Skeletal muscle tissue (tissue), 4 donors: ENCODE data around the gene CD151. TPM values are rescaled to one million over a fixed set of nuclear protein-coding genes. Genes with fewer than 3 reads are reported as not detected.
A peak's percentile ranks its signal among the peaks of the same experiment; 100 is the strongest.

Experiments used
- H3K27ac ChIP-seq: one replicate; pipeline ENCODE4 v1.7.0; 2013; ENCODE audit warnings: mild to moderate bottlenecking, low read depth, low read length, inconsistent platforms
- H3K27me3 ChIP-seq, 3 donors: one replicate each; pipeline ENCODE4 v1.7.0; 2013; ENCODE audit warnings: low read length in 3 of 3; ENCODE audit not compliant: control insufficient read depth in 3 of 3, insufficient read depth in 3 of 3
- H3K36me3 ChIP-seq, 3 donors: one replicate each; pipeline ENCODE4 v1.7.0; 2013; ENCODE audit warnings: low read length in 3 of 3; ENCODE audit not compliant: control insufficient read depth in 3 of 3, insufficient read depth in 3 of 3
- H3K4me1 ChIP-seq, 3 donors: one replicate each; pipeline ENCODE4 v1.7.0; 2013; ENCODE audit warnings: low read length in 3 of 3, mild to moderate bottlenecking in 3 of 3; ENCODE audit not compliant: control insufficient read depth in 3 of 3, insufficient read depth in 3 of 3
- H3K4me3 ChIP-seq, 3 donors: one replicate each; pipeline ENCODE4 v1.7.0; 2013; ENCODE audit warnings: low read length in 3 of 3
- H3K9ac ChIP-seq, 3 donors: one replicate each; pipeline ENCODE4 v1.7.0; 2013; ENCODE audit warnings: low read length in 3 of 3, mild to moderate bottlenecking in 3 of 3, moderate library complexity in 2 of 3, low read depth in 1 of 3
- H3K9me3 ChIP-seq, 3 donors: one replicate each; pipeline ENCODE4 v1.7.0; 2013; ENCODE audit warnings: low read length in 3 of 3; ENCODE audit not compliant: control insufficient read depth in 3 of 3
- total RNA-seq: library from RNA; depleted of rRNA; stranded (reverse); fragments of >200 nt; gene quantifications from one replicate; pipeline ENCODE4 v1.2.3, GENCODE V29; 2014
- donor health status: Osteomylitis.

Gene CD151
- total RNA-seq, 1 donor from 2014 or later = 94.5 TPM

DNA sequence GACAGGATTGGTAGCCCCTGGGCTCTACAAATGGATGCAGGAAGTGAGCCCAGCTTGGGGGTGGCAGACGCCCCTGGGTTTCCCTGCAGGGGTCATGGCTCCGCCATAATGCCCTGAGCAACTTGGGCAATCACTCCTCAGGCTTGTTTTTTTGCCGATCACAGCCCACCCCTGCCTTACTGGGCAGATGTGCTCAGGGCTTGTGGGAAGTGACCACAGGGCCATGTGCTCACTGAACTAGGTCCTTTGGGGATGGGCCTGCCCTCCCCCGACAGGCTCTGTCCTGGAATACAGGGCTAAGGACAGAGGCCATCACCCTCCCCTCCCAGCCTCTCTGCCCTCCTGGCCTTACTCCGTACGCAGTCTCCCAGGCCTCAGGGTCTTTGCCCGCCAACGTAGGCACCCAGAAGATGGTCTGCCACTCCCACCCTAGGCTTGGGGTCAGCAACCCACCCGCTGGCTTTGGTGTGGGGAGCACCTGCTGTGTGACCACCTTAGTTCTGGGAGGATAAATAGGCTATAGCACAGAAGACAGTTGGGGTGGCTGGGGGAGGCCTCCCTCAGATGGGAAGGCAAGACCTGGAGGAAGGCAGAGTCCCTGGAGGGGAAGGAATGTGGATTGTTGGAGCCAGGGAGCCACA is 19.2 kb upstream of the CD151 start:
- no peaks in the 10 kb centered on the region for H3K9me3 ChIP-seq
- no peaks in the 10 kb centered on the region for H3K27me3 ChIP-seq
- H3K36me3 ChIP-seq = peaks cover 26 to 31% (median 27%) of the 10 kb centered on the region in 3 donors
- no peak overlapping the region for H3K4me3 ChIP-seq
- H3K9ac ChIP-seq = peak overlapping the region in 1 of 3 donors; percentile 25
- no peak overlapping the region for H3K27ac ChIP-seq
- H3K4me1 ChIP-seq = peaks cover 28 to 43% (median 32%) of the 10 kb centered on the region in 3 donors

DNA sequence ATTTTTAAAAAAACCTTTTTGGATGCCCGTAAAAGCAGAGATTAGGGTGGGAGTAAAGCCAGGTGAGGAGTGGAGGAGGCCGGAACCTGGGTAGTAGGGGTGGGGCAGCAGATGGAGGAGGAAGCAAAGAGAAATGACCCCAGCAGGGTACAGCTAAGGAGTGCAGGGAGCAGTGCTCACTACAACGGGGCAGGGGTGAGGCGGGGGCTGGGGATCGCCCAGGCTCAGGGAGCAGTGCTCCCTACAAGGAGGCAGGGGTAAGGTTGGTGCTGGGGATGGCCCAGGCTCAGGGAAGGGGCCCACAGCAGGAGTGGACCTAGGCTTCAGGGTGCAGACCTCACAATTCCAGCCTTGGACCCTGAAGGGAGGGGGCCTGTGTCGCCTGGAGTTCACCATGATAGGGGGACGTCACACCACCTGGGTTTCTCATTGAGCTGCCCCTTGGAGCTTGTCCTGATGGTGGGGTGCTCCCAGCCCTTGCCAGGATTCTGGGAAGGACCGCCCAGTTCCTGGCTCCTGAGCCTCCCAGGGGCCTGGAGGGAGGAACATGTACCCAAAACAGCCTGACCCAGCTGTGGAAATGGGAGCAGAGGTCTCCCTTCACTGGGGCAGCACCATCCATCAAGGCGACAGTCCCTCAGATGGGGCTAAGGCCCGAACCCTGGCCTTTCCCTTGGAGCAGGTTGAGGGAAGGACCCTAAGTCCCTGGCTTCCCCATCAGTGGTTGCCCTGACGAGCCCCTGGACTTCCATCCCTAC is 16.9 kb upstream of the CD151 start:
- Histone ChIP-seq H3K9me3 (no peaks in the 10 kb centered on the region), H3K36me3 (peaks cover 26 to 31% (median 27%) of the 10 kb centered on the region in 3 donors), H3K9ac (no peak overlapping the region), H3K4me3 (no peak overlapping the region), H3K27me3 (no peaks in the 10 kb centered on the region), H3K4me1 (peaks cover 32 to 38% (median 35%) of the 10 kb centered on the region in 3 donors), H3K27ac (no peak overlapping the region)

DNA sequence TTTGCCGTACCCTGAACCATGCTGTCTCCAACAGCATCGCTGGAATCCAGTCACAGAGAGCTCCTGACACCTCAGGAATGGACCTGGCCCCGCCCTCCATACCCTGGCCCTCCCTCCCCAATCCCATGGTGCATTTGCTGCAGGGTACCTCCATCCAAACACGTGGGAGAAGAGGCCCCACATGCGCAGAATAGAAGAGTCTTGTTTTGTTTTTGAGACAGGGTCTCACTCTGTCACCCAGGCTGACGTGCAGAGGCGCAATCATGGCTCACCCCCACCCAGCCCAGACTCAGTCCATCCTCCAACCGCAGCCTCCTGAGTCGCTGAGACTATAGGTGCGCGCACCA is 16.3 kb upstream of the CD151 start:
- H3K27ac ChIP-seq = no peak overlapping the region
- H3K36me3 ChIP-seq = peaks cover 23 to 28% (median 24%) of the 10 kb centered on the region in 3 donors
- no peak overlapping the region for H3K4me3 ChIP-seq
- H3K4me1 ChIP-seq = peaks cover 32 to 38% (median 35%) of the 10 kb centered on the region in 3 donors
- H3K27me3 ChIP-seq = no peaks in the 10 kb centered on the region
- no peak overlapping the region for H3K9ac ChIP-seq
- H3K9me3 ChIP-seq = no peaks in the 10 kb centered on the region

DNA sequence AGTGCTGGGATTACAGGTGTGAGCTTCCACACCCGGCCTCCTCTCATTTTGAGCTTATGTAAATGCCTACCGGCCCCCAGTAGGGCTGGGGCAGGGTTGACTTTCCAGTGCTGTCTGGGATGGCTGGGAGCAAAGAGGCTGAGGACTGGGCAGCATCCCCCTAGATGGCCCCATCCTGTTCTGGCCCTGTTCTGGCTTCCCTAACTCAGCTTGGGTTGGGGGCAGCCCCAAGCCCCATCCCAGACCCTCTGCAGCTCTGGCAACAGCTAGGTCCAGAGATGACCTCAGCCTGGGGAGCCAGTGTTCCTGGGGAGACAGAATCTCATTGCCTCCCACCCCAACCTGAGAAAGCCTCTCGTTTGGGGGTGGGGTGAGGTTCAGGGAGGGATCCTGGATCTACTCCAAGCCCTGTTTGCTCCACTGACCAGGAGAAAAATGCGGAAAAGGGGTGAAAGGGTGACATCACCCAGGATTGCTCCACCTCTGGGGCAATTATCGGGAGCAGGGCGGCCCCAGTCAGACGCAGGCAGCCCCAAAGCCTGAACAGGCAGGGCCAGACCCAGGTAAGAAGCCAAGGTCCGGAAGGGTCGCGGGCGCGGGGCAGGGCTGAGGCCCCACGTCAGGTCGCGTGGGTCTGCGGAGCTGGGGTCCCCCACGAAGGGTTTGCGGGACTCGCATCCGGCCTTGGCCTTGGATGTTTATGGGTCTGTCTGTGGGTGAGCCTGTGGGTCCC is 14.2 kb upstream of the CD151 start, which contains the start of gene PNPLA2:
TSS of gene PNPLA2 (plus strand) at position 519 of the 733 bp plus-strand sequence. CDS start 805 bp downstream, outside the sequence.
- H3K27ac ChIP-seq = peak within 1 kb of the TSS; percentile 95
- H3K36me3 ChIP-seq = peaks cover 7 to 15% (median 7%) of the 10 kb centered on the region in 3 donors
- no peaks in the 10 kb centered on the region for H3K9me3 ChIP-seq
- H3K9ac ChIP-seq = peak within 1 kb of the TSS; percentile 77 to 99 (median 95)
- H3K4me3 ChIP-seq = peak within 1 kb of the TSS; percentile 67 to 92 (median 78)
- peaks cover 32 to 36% (median 34%) of the 10 kb centered on the region in 3 donors for H3K4me1 ChIP-seq
- H3K27me3 ChIP-seq = no peaks in the 10 kb centered on the region

DNA sequence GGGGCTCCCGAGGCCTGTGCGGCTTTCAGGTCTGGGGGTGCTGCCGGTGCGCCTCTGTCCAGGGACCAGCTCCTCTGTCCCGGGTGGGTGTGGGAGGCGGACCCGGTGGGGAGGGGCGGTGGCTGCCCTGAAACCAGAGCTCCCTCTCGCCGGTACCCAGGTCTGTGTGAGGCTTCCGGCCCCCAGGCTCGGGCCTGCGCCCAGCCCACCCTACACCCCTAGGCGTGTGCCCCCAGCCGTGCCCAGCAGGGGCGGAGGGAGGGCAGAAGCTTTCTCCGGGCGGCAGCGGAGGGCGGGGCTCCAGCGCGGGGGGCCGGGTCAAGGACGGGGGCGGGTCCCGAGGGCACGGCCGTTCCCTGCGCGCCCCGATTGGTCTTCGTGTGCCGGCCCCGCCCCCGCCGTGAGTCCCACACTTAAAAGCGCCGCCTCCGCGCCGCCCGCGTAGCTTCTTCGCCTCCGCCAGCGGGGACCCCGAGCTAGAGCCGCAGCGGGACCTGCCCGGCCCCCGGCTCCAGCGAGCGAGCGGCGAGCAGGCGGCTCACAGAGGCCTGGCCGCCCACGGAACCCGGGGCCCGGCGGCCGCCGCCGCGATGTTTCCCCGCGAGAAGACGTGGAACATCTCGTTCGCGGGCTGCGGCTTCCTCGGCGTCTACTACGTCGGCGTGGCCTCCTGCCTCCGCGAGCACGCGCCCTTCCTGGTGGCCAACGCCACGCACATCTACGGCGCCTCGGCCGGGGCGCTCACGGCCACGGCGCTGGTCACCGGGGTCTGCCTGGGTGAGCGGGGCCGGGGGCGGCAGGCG is 13.4 kb upstream of the CD151 start:
- no peaks in the 10 kb centered on the region for H3K27me3 ChIP-seq
- H3K4me3 ChIP-seq = peak overlapping the region; percentile 67 to 92 (median 78)
- H3K27ac ChIP-seq = peak overlapping the region; percentile 95
- peak overlapping the region; percentile 77 to 99 (median 95) for H3K9ac ChIP-seq
- H3K4me1 ChIP-seq = peaks cover 32 to 37% (median 34%) of the 10 kb centered on the region in 3 donors
- peaks cover 9 to 19% (median 9%) of the 10 kb centered on the region in 3 donors for H3K36me3 ChIP-seq
- H3K9me3 ChIP-seq = no peaks in the 10 kb centered on the region

DNA sequence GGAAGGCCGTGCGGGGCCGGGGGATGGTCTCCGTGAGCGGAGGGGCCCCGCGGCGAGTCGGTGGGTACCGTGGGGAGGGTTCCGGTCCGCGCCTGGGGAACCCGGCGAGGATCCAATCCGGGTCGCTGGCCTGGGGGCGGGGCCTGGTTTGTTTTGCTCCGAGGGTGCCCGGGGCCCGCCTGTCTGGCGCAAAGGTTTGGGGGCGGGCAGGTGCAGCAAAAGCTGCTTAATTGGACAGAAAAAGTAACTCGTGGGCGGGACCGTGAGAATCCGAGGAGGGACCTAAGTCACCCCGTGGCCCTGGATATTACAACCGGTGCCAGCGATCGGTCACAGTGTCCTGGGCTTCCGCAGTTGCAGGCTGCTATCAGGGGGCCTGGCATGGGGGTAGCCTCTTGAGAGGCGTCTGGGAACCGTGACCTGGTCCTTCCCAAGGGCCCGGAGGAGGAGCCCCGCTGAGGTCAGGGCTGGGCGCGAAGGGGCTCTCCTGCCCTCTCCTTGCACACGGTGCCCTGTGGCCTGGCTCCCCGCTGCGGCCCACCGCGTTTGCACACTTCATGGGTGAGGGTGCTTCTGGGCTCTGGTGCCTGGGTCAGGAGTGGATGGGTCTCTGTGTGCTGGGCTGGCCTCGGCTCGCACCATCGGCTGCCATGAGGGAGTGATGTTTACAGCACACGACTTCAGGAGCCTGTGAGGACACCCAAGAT is 12.7 kb upstream of the CD151 start:
- Histone ChIP-seq H3K27ac (peak overlapping the region; percentile 95), H3K27me3 (peaks cover 0 to under 1% (median 0%) of the 10 kb centered on the region in 3 donors), H3K9ac (peak overlapping the region; percentile 95 to 99 (median 95)), H3K4me1 (peaks cover 33 to 45% (median 34%) of the 10 kb centered on the region in 3 donors), H3K9me3 (no peaks in the 10 kb centered on the region), H3K36me3 (peaks cover 10 to 26% (median 17%) of the 10 kb centered on the region in 3 donors), H3K4me3 (peak overlapping the region; percentile 73 to 94 (median 92))

DNA sequence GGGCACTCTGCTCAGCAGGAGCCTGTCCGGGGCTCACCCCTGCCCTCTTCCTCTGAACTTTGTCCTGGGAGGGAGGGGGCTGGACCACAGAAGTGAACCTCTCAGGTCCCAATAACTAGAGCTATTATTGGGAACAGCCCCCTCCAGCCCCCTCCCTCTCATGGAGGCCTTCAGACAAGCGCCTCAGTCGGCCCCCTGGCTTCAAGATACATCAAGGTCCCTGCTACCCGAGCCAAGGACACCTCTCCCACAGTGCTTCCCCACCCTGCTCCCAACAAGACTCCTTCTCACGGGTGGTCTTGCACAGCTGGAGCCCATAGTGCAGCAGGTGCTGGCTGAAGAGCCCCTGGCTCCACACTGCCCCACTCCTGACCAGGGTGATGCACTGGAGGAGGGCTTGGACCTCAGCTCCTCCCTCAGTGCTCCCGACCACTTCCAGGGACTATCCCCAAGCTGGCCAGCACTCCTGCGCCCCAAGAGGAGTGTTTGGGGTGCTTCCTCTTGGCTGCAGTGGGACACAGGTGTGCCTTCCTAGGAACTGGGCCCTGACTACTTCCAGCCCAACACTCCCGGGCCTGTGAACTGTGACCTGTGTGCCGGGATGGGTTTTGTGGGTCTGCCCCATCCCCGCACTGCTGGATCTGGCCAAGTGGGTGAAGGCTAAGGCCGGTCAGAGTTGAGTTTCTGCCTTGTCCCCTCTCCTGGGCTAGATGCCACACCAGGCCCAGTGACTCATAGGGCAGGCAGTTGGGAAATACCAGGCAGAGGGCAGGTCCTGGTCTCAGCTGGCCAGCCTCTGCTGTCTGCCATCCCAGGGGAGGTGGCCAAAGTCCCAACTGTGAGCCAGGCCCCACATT is 11.9 kb upstream of the CD151 start:
- H3K27me3 ChIP-seq = peaks cover 0 to 8% (median 5%) of the 10 kb centered on the region in 3 donors
- peak overlapping the region; percentile 95 for H3K27ac ChIP-seq
- H3K9me3 ChIP-seq = no peaks in the 10 kb centered on the region
- peaks cover 37 to 52% (median 38%) of the 10 kb centered on the region in 3 donors for H3K4me1 ChIP-seq
- H3K9ac ChIP-seq = peak overlapping the region; percentile 95 to 99 (median 95)
- H3K4me3 ChIP-seq = peak overlapping the region; percentile 73 to 94 (median 92)
- peaks cover 12 to 28% (median 23%) of the 10 kb centered on the region in 3 donors for H3K36me3 ChIP-seq
